Keratinocyte (primary cell): ENCODE measurements around the gene FAM13C. TPM values are rescaled to one million over a fixed set of nuclear protein-coding genes. Genes with fewer than 3 reads are reported as not detected.

Experiments
- DNase-seq: peaks from one replicate; pipeline ENCODE4 v3.0.0-alpha.2; 2011; ENCODE audit warnings: low read depth, missing footprints, low spot score
- FAIRE-seq: peaks from 2 replicates; lab custom pipeline; 2011; peaks lifted over from hg19 to GRCh38; lab: Jason Lieb, UNC
- H2AFZ ChIP-seq: 2 replicates; pipeline ENCODE4 v1.6.0; 2012; ENCODE audit warnings: low read length, control low read depth, inconsistent platforms; ENCODE audit not compliant: control insufficient read depth
- H3K27ac ChIP-seq: 2 replicates; pipeline ENCODE4 v1.5.1; 2011; ENCODE audit warnings: low read length; ENCODE audit not compliant: control insufficient read depth, insufficient read depth
- H3K27me3 ChIP-seq: 3 replicates; pipeline ENCODE4 v1.6.0; 2011; ENCODE audit warnings: low read length; ENCODE audit not compliant: control insufficient read depth, insufficient read depth; ENCODE audit errors: extremely low read depth
- H3K36me3 ChIP-seq, 2 experiments: 2 replicates in 1 of 2; 3 replicates in 1 of 2; pipeline ENCODE4 v1.5.1; 2011; ENCODE audit warnings: low read length in 2 of 2, mild to moderate bottlenecking in 1 of 2; ENCODE audit not compliant: control insufficient read depth in 2 of 2, insufficient read depth in 2 of 2; ENCODE audit errors: extremely low read depth in 1 of 2
- H3K4me1 ChIP-seq: 3 replicates; pipeline ENCODE4 v1.5.1; 2011; ENCODE audit warnings: low read length; ENCODE audit not compliant: control insufficient read depth, insufficient read depth; ENCODE audit errors: extremely low read depth
- H3K4me2 ChIP-seq: 3 replicates; pipeline ENCODE4 v1.6.0; 2011; ENCODE audit warnings: low read depth, low read length; ENCODE audit not compliant: control insufficient read depth, insufficient read depth; ENCODE audit errors: extremely low read depth
- H3K4me3 ChIP-seq, 3 experiments: fragments of 200-600 bp in 1 of 3; sonication (generic) in 1 of 3; 2 replicates in 2 of 3; 3 replicates in 1 of 3; pipeline ENCODE4 v1.5.1; 2011 to 2016; ENCODE audit warnings: low read length in 3 of 3, mild to moderate bottlenecking in 3 of 3, control low read depth in 2 of 3, inconsistent platforms in 1 of 3, low read depth in 1 of 3, mixed read lengths in 1 of 3, mixed run types in 1 of 3, moderate library complexity in 1 of 3; ENCODE audit not compliant: control insufficient read depth in 2 of 3, insufficient read depth in 2 of 3; ENCODE audit errors: extremely low read depth in 1 of 3
- H3K79me2 ChIP-seq: 2 replicates; pipeline ENCODE4 v1.6.0; 2012; ENCODE audit warnings: low read length; ENCODE audit not compliant: control insufficient read depth, insufficient read depth
- H3K9ac ChIP-seq: 3 replicates; pipeline ENCODE4 v1.6.0; 2011; ENCODE audit warnings: low read length; ENCODE audit not compliant: control insufficient read depth, insufficient read depth; ENCODE audit errors: extremely low read depth
- H3K9me1 ChIP-seq: 3 replicates; pipeline ENCODE4 v1.6.0; 2011; ENCODE audit warnings: low read length; ENCODE audit not compliant: control insufficient read depth, insufficient read depth; ENCODE audit errors: extremely low read depth
- H3K9me3 ChIP-seq: 2 replicates; pipeline ENCODE4 v1.5.1; 2012; ENCODE audit warnings: low read depth, low read length; ENCODE audit not compliant: control insufficient read depth
- H4K20me1 ChIP-seq: 3 replicates; pipeline ENCODE4 v1.6.0; 2011; ENCODE audit warnings: low read length; ENCODE audit not compliant: control insufficient read depth, insufficient read depth; ENCODE audit errors: extremely low read depth
- EZH2 ChIP-seq: IDR thresholded peaks from one replicate; pipeline ENCODE4 v1.6.1; 2012; ENCODE audit warnings: inconsistent platforms, mild to moderate bottlenecking, low read length, moderate library complexity
- dilution Hi-C: fragments of 300-500 bp; cut with MboI; formaldehyde crosslinking; loops from one replicate; pipeline ENCODE4 v1.7.0; 2020; ENCODE audit warnings: low sequenced_read_pairs; ENCODE audit not compliant: extremely low pct_ligation_motif_present
- polyA plus RNA-seq, 5 experiments: library from polyadenylated mRNA; depleted of rRNA in 3 of 5; stranded (reverse) in 3 of 5; stranded (forward) in 1 of 5; unstranded in 1 of 5; fragments of >200 nt; gene quantifications; 1 replicate in 1 of 5; 2 replicates in 3 of 5; 3 replicates in 1 of 5; pipeline versions ENCODE4 v1.2.1 to v1.2.3, GENCODE V29; 2011 to 2012; ENCODE audit warnings: missing spikeins in 2 of 5, low read depth in 1 of 5, low replicate concordance in 1 of 5
- TF ChIP-seq, protein P1 (sequence below), 3 experiments: IDR thresholded peaks in 1 of 3; conservative IDR thresholded peaks in 1 of 3; optimal IDR thresholded peaks in 1 of 3; 2 replicates in 2 of 3; 3 replicates in 1 of 3; pipeline versions ENCODE3 to v1.5.1; 2011; ENCODE audit warnings: low read length in 3 of 3, mild to moderate bottlenecking in 3 of 3, moderate library complexity in 2 of 3, control low read depth in 1 of 3, inconsistent platforms in 1 of 3; ENCODE audit not compliant: insufficient read depth in 2 of 3; ENCODE audit errors: extremely low read depth in 1 of 3

Gene FAM13C
- polyA plus RNA-seq, 1 donor (not counting 4 experiments of a cell fraction or from before 2014, with no cell fraction given): 0.58 TPM

DNA sequence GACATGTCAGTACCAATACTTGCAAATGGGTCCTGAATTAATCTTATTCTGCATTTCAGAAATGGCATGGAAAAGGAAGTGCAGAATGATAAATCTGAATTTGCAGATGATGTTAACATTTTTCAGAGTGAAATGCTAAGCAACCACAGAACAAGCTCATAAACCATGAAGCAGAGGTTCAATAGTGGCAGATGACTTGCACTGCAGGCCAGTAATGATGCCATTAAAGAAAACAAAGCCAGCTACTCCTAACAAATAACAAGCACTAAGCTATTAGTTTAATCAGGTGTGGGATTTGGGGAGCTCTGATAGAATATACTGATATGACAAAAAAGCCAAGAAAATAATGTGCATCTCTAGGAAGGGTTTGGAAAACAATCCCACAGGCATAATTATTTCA is 85.4 kb downstream of the FAM13C start:
- TF ChIP-seq, protein P1, sequence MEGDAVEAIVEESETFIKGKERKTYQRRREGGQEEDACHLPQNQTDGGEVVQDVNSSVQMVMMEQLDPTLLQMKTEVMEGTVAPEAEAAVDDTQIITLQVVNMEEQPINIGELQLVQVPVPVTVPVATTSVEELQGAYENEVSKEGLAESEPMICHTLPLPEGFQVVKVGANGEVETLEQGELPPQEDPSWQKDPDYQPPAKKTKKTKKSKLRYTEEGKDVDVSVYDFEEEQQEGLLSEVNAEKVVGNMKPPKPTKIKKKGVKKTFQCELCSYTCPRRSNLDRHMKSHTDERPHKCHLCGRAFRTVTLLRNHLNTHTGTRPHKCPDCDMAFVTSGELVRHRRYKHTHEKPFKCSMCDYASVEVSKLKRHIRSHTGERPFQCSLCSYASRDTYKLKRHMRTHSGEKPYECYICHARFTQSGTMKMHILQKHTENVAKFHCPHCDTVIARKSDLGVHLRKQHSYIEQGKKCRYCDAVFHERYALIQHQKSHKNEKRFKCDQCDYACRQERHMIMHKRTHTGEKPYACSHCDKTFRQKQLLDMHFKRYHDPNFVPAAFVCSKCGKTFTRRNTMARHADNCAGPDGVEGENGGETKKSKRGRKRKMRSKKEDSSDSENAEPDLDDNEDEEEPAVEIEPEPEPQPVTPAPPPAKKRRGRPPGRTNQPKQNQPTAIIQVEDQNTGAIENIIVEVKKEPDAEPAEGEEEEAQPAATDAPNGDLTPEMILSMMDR (optimal IDR thresholded peaks at IDR 0.05 in 1 of 3, IDR thresholded peaks at IDR 0.05 in 1 of 3, conservative IDR thresholded peaks at IDR 0.05 in 1 of 3; ENCODE audit: extremely low read depth in 1 of 3, insufficient read depth in 2 of 3, low read length in 3 of 3): no peak
- TF ChIP-seq EZH2: no peak
- Histone ChIP-seq H3K4me2 (no peak overlapping the region), H3K4me3 (no peak overlapping the region), H4K20me1 (no peaks in the 10 kb centered on the region), H3K9me3 (no peaks in the 10 kb centered on the region), H3K79me2 (no peaks in the 10 kb centered on the region), H3K27me3 (no peaks in the 10 kb centered on the region), H3K36me3 (no peaks in the 10 kb centered on the region), H3K27ac (no peak overlapping the region), H3K9ac (no peak overlapping the region), H3K9me1 (no peaks in the 10 kb centered on the region), H2AFZ (no peak overlapping the region), H3K4me1 (no peaks in the 10 kb centered on the region)
- DNase-seq: no peak
- no peak for FAIRE-seq
- dilution Hi-C loops: no loop called here

DNA sequence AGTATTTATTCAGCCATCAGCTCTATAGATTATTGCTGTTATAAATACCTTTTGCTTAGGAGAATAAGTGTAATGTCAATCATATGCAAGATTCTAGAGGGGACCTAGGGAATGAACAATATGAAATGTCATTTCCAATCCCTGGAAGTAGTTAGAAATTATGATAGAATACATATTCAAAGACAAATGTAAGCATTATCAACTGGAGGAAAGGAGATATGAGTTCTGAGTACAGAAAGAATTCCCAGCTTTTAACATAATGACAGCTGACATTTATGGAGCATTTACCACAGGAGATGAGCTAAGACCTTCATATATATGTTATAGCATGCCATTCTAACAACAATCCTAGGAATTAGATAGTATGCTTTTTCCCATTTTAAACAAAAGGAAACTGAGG is 86.2 kb downstream of the FAM13C start:
- no peaks in the 10 kb centered on the region for H3K36me3 ChIP-seq
- H3K27ac ChIP-seq: no peak overlapping the region
- H3K79me2 ChIP-seq: no peaks in the 10 kb centered on the region
- no peaks in the 10 kb centered on the region for H3K9me3 ChIP-seq
- DNase-seq: no peak
- H3K9me1 ChIP-seq: no peaks in the 10 kb centered on the region
- TF ChIP-seq, protein P1 (optimal IDR thresholded peaks at IDR 0.05 in 1 of 3, IDR thresholded peaks at IDR 0.05 in 1 of 3, conservative IDR thresholded peaks at IDR 0.05 in 1 of 3; ENCODE audit: extremely low read depth in 1 of 3, insufficient read depth in 2 of 3, low read length in 3 of 3): no peak
- no peak for TF ChIP-seq EZH2
- no peak overlapping the region for H2AFZ ChIP-seq
- no peak overlapping the region for H3K4me3 ChIP-seq
- no peaks in the 10 kb centered on the region for H3K27me3 ChIP-seq
- H3K4me1 ChIP-seq: no peaks in the 10 kb centered on the region
- H3K4me2 ChIP-seq: no peak overlapping the region
- no peaks in the 10 kb centered on the region for H4K20me1 ChIP-seq
- no peak for FAIRE-seq
- dilution Hi-C loops: no loop called here
- H3K9ac ChIP-seq: no peak overlapping the region
